ENCODE data around the gene GRM7. TPM values are rescaled to one million over a fixed set of nuclear protein-coding genes. Genes with fewer than 3 reads are reported as not detected.

Gene GRM7
- total RNA-seq, 2 donors from 2014 or later = 0.96 to 1.5 TPM

DNA sequence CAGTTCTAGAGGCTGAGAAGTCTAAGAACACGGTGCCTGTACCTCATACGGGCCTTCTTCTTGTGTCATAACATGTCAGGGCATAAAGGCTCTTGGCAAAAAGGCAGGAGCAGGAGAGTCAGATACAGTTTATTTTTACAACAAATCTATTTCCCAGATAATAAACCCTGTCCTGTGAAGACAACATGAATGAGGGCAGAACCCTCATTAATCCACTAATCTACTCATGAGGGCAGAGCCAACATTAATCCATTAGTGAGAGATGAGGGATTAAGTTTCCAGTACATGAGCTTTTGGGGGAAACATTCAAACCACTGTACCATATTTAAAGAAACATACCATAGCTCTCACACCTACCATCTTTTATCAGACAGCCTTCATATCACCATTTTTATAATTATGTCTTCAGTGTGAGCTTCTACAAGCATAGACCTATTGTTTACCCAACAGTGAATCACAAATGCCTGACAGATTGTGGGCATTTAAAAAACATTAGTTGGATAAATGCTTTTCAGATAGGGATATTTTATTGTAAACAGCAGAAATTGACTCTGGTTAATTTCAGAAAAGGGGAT, 645.8 kb downstream of the GRM7 start:
- TF ChIP-seq, protein P1, sequence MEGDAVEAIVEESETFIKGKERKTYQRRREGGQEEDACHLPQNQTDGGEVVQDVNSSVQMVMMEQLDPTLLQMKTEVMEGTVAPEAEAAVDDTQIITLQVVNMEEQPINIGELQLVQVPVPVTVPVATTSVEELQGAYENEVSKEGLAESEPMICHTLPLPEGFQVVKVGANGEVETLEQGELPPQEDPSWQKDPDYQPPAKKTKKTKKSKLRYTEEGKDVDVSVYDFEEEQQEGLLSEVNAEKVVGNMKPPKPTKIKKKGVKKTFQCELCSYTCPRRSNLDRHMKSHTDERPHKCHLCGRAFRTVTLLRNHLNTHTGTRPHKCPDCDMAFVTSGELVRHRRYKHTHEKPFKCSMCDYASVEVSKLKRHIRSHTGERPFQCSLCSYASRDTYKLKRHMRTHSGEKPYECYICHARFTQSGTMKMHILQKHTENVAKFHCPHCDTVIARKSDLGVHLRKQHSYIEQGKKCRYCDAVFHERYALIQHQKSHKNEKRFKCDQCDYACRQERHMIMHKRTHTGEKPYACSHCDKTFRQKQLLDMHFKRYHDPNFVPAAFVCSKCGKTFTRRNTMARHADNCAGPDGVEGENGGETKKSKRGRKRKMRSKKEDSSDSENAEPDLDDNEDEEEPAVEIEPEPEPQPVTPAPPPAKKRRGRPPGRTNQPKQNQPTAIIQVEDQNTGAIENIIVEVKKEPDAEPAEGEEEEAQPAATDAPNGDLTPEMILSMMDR (IDR thresholded peaks at IDR 0.05) = no peak
- TF ChIP-seq POLR2AphosphoS5 (IDR thresholded peaks at IDR 0.05) (no peak), POLR2A (IDR thresholded peaks at IDR 0.05) (no peak)
- no peaks in the 10 kb centered on the region for H3K36me3 ChIP-seq
- no peak overlapping the region for H3K27ac ChIP-seq
- H3K4me1 ChIP-seq (replicated peaks) = no peaks in the 10 kb centered on the region
- 41% methylated on average over 2 of the region's 2 CpGs for WGBS
- DNase-seq (ENCODE audit: low spot score) = no peak
- no peaks in the 10 kb centered on the region for H3K27me3 ChIP-seq (replicated peaks; ENCODE audit: insufficient read depth)
- H3K9me3 ChIP-seq = no peaks in the 10 kb centered on the region
- H3K4me3 ChIP-seq = no peak overlapping the region
- intact Hi-C loops (cut with DNase I) = no loop called here

GRCh38 chr3:7508821-7509220, 647.9 kb downstream of the GRM7 start:
- 71% methylated on average over 2 of the region's 2 CpGs for WGBS
- Histone ChIP-seq H3K27ac (no peak overlapping the region), H3K36me3 (no peaks in the 10 kb centered on the region), H3K27me3 (replicated peaks; ENCODE audit: insufficient read depth) (no peaks in the 10 kb centered on the region), H3K4me3 (no peak overlapping the region), H3K4me1 (replicated peaks) (no peaks in the 10 kb centered on the region), H3K9me3 (no peaks in the 10 kb centered on the region)
- intact Hi-C loops (cut with DNase I) = no loop called here
- no peak for DNase-seq (ENCODE audit: low spot score)
- TF ChIP-seq, protein P1 (IDR thresholded peaks at IDR 0.05) = no peak
- TF ChIP-seq POLR2AphosphoS5 (IDR thresholded peaks at IDR 0.05) (no peak), POLR2A (IDR thresholded peaks at IDR 0.05) (no peak)

DNA sequence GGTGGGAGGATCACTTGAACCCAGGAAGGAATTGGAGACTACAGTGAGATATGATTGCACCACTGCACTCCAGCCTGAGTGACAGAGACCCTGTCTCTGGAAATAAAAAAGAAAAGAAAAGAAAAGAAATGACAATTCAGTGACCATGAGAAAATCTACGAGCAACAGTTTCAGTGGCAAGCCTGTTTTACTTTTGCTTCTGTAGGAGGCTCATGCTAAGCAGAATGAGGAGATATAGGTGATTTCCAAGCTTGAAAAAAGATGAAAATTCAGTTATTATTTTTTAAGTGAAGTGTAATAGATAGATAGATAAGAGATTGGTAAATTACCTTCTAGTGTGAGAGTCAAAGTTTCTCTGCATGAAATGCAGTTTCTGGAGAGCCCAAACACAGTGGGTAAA, 651.1 kb downstream of the GRM7 start:
- H3K27ac ChIP-seq = no peak overlapping the region
- intact Hi-C loops (cut with DNase I) = no loop called here

GRCh38 chr3:7518026-7518425, 657.1 kb downstream of the GRM7 start:
- Histone ChIP-seq H3K9me3 (no peaks in the 10 kb centered on the region), H3K36me3 (no peaks in the 10 kb centered on the region), H3K4me3 (no peak overlapping the region), H3K27me3 (replicated peaks; ENCODE audit: insufficient read depth) (no peaks in the 10 kb centered on the region), H3K4me1 (replicated peaks) (no peaks in the 10 kb centered on the region), H3K27ac (no peak overlapping the region)
- 63% methylated on average over 3 of the region's 3 CpGs for WGBS
- intact Hi-C loops (cut with DNase I) = no loop called here
- TF ChIP-seq, protein P1 (IDR thresholded peaks at IDR 0.05) = no peak
- no peak for TF ChIP-seq POLR2A (IDR thresholded peaks at IDR 0.05)
- TF ChIP-seq POLR2AphosphoS5 (IDR thresholded peaks at IDR 0.05) = no peak
- no peak for DNase-seq (ENCODE audit: low spot score)

More for the DNA sequence above, 651.1 kb downstream of the GRM7 start:
- TF ChIP-seq, protein P1 (IDR thresholded peaks at IDR 0.05) = no peak
- no peak for TF ChIP-seq POLR2AphosphoS5 (IDR thresholded peaks at IDR 0.05)
- no peak for TF ChIP-seq POLR2A (IDR thresholded peaks at IDR 0.05)
- no peaks in the 10 kb centered on the region for H3K27me3 ChIP-seq (replicated peaks; ENCODE audit: insufficient read depth)
- no peak overlapping the region for H3K4me3 ChIP-seq
- no peaks in the 10 kb centered on the region for H3K36me3 ChIP-seq
- H3K4me1 ChIP-seq (replicated peaks) = no peaks in the 10 kb centered on the region
- WGBS = 92% methylated on average over 1 of the region's 1 CpG
- DNase-seq (ENCODE audit: low spot score) = no peak
- H3K9me3 ChIP-seq = no peaks in the 10 kb centered on the region

DNA sequence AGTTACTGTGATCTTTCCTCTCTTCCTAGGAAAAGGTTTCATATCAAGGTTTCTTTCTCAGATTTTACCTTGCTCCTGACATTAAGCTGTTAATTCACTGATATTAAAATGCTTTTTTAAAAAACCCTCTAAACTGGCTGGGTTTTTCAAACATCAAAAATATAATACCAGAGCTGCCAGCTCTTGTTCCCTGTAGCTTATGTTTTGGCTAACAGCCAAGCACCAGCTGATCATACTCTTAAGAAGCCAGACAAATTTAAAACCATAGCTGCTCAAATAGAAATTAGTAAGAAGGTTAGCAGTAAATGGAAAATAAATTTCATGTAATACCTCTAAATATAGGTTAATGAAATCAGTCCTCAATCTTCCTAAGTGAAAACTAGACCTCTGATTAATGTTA, 657.5 kb downstream of the GRM7 start:
- DNase-seq (ENCODE audit: low spot score) = peak; percentile 40
- intact Hi-C loops (cut with DNase I) = no loop called here
- Histone ChIP-seq H3K36me3 (no peaks in the 10 kb centered on the region), H3K27ac (no peak overlapping the region), H3K9me3 (no peaks in the 10 kb centered on the region), H3K4me3 (no peak overlapping the region), H3K4me1 (replicated peaks) (no peaks in the 10 kb centered on the region), H3K27me3 (replicated peaks; ENCODE audit: insufficient read depth) (no peaks in the 10 kb centered on the region)
- TF ChIP-seq, protein P1 (IDR thresholded peaks at IDR 0.05) = no peak
- TF ChIP-seq POLR2AphosphoS5 (IDR thresholded peaks at IDR 0.05) (no peak), POLR2A (IDR thresholded peaks at IDR 0.05) (no peak)
